AG04450 (cell line): ENCODE data around the gene RASGRP2. TPM values are rescaled to one million over a fixed set of nuclear protein-coding genes. Genes with fewer than 3 reads are reported as not detected.

Experiments used
- CTCF ChIA-PET: fragments of 300-600, 350-600 bp; formaldehyde crosslinking; extraction: SDS; loops from one replicate; lab custom pipeline; 2022; ENCODE audit warnings: antibody characterized with exemption, inconsistent platforms; lab: Charles Lee
- POLR2A ChIA-PET: fragments of 350-600 bp; formaldehyde crosslinking; extraction: SDS; loops from one replicate; lab custom pipeline; 2021; ENCODE audit warnings: antibody characterized with exemption, inconsistent platforms; lab: Yijun Ruan, JAX
- DNase-seq: peaks from one replicate; pipeline ENCODE4 v3.0.0-alpha.2; 2011; ENCODE audit warnings: low read depth, low spot score
- H3K27ac ChIP-seq: one replicate; pipeline ENCODE4 v1.5.1; 2012; ENCODE audit warnings: low read depth, low read length, control low read depth
- H3K27me3 ChIP-seq: one replicate; pipeline ENCODE4 v1.6.0; 2012; ENCODE audit warnings: low read length; ENCODE audit not compliant: control insufficient read depth, insufficient read depth
- H3K4me3 ChIP-seq: 2 replicates; pipeline ENCODE4 v1.5.1; 2011; ENCODE audit warnings: mild to moderate bottlenecking, low read depth, low read length, control low read depth
- H3K9me3 ChIP-seq: 2 replicates; pipeline ENCODE4 v1.5.1; 2012; ENCODE audit warnings: low read length; ENCODE audit not compliant: control insufficient read depth, insufficient read depth
- CTCF ChIP-seq: IDR thresholded peaks from 2 replicates; pipeline ENCODE4 v1.5.1; 2011; ENCODE audit warnings: low read depth, low read length, control low read depth, inconsistent platforms
- polyA plus RNA-seq: library from polyadenylated mRNA; depleted of rRNA; stranded (reverse); fragments of >200 nt; gene quantifications from 2 replicates; pipeline ENCODE4 v1.2.3, GENCODE V29; 2011

The RASGRP2 gene
- polyA plus RNA-seq, 1 experiment: 0.43 TPM

DNA sequence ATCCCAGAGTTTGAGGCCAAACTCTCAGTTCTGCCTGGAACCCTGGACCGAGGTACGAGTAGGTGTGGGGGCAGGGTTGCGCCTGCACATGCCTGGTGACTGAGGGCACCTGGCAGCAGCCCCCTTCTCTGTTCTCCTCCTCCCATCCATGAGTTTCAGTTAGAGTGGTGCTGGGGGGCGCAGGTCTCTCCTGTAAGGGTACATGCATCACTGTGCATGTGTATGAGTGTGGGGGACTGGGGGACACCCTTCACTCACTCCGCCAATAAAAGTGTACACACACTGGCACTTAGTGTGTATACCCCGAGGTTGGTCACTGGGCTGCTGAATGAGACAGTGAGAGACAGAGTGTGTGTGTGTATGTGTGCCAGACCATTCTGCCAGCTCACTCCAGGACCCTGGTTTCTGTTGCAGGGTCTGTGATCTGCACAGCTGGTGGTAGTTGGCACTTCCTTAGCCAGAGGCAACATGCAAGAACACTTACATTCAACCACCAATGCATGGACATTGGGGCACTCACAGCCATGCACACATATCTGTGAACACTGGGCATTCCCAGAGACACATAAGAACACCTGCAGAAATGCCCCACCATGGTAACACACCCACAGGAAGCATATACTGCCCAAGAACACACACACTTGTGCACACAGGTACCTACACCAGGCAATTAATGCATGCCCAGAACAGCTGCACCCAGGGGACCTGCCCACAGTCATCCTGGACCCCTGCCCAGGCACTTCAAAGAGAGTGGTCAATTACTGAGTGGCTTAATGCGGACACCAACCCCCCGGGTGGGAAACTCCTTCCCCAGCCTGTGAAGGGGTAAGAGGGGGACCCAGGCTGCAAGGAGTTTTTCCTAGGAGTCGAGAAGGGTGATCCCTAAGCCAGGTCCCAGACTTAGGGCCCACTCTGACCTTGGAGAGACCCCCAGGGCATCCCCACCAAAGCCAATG, 19.8 kb downstream of the RASGRP2 start:
- DNase-seq: no peak
- Histone ChIP-seq H3K27ac (no peak overlapping the region), H3K4me3 (no peak overlapping the region), H3K27me3 (peaks cover 33% of the 10 kb centered on the region), H3K9me3 (no peaks in the 10 kb centered on the region; the same call in 1 of the 2 replicates)
- ChIA-PET CTCF (no interaction called here), POLR2A (no interaction called here)
- no peak for TF ChIP-seq CTCF

DNA sequence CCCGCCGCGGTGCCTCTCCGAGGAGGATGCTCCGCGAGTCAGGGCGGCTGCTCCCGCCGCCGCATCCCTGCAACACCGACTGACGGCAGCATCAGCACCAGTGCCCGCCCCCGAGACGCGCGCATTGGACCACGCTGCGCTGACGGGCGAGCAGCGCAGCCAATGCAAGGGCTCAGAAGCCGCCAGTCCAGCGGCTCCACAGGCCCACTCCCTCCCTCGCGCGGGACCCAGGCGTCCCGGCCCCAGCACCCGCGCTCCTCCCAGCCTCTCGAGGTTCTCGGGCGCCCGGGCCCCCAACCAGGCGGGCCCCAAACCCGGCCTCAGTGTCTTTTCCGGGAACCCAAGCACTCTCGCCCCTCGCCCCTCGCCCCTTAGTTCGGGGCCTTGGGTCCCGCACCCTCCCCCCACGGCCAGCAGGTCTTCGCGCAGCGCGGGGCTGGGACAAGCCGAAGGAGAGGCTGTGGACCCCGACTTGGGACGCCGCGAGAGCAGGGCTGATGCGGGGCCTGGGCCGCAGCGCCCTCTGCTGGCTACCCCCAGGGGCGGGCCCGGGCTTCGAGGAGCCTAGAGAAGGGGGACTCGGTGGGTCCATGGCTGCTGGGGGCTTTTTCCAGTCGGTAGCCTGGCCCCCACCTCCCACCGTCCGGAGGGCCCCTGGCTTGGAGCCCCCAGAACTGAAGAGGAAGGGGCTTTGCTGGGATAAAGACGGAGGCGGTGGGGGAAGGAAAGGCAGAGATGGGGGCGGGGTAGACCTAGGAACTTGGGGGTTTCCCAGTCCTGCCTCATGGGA, 20.6 kb downstream of the RASGRP2 start, which contains the start of gene NRXN2:
TSS of gene NRXN2 (minus strand) at position 81 of the 790 bp plus-strand sequence. CDS start 9,498 bp downstream, outside the sequence.
- Histone ChIP-seq H3K9me3 (no peaks in the 10 kb centered on the region; the same call in 1 of the 2 replicates), H3K27ac (no peak within 1 kb of the TSS)

DNA sequence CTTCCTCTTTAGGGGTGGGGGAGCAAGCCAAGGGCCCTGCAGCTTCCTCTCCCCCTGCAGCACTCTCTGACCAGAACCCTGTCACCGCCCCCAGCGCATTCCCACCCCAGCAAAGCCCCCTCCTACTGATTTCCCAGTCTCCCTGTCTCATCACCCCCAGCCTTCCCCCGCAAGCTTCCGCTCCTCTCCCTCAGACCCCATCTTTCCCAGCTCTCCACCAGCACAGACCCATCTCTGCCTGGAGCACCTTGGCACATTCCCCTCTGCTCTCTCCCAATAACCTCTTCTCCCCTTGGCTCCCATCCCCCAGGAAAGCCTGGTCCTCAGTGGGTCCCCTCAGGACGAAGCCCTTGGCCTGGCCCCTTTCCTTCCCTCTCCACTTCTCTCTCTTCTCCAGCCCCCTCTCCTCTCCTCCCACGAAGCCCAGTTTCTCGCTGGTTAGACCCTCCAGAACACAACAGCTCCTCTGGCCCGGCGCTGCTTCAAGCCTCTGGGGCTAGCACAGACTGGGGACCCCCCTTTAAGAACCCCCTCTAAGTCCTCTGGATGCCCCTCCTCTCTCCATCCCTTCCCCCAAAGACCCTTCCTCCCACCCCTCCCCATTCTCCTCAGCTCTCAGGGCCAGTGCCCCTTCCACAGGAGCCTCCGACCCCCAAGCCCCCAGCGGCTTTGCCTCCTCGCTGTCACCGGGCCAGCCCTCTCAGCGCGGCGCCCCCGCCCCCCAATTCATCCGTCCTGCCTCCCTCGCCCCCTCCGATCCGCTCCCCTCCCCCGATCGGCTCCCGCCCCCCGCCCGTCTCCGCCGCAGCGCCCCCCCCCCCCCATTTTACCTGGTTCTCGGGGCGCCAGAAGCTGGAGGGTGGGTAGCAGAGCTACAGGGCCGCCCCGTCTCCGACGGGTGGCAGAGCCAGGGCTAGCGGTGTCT, 21.5 kb downstream of the RASGRP2 start:
- no peak overlapping the region for H3K4me3 ChIP-seq
- DNase-seq: no peak
- TF ChIP-seq CTCF: no peak
- H3K27ac ChIP-seq: no peak overlapping the region
- ChIA-PET POLR2A (interaction anchor here (0.7 kb wide), 1 partner anchor 367 kb away, joined by 6 read pairs; no protein-coding TSS in a partner anchor), CTCF (interaction anchor here (0.8 to 1.8 kb wide), 3 partner anchors 34 to 172 kb away, joined by 3 to 8 read pairs (median 4); no protein-coding TSS in a partner anchor)
- no peaks in the 10 kb centered on the region; the same call in 1 of the 2 replicates for H3K9me3 ChIP-seq
- peaks cover 45% of the 10 kb centered on the region for H3K27me3 ChIP-seq

More for the DNA sequence above, 20.6 kb downstream of the RASGRP2 start, which contains the start of gene NRXN2:
- peaks cover 36% of the 10 kb centered on the region for H3K27me3 ChIP-seq
- ChIA-PET POLR2A (no interaction called here), CTCF (interaction anchor here (1.8 kb wide), 1 partner anchor 35 kb away, joined by 8 read pairs; no protein-coding TSS in a partner anchor)
- TF ChIP-seq CTCF: peak; percentile 93
- H3K4me3 ChIP-seq: peak within 1 kb of the TSS; percentile 65
- peak; percentile 43 for DNase-seq

GRCh38 chr11:64721359-64721699, 22.6 kb downstream of the RASGRP2 start:
- no peak for TF ChIP-seq CTCF
- CTCF ChIA-PET: interaction anchor here (1.8 kb wide), 1 partner anchor 33 kb away, joined by 8 read pairs; no protein-coding TSS in a partner anchor
- Histone ChIP-seq H3K27me3 (peaks cover 51% of the 10 kb centered on the region), H3K4me3 (no peak overlapping the region), H3K9me3 (no peaks in the 10 kb centered on the region; the same call in 1 of the 2 replicates), H3K27ac (no peak overlapping the region)
- DNase-seq: no peak
- POLR2A ChIA-PET: no interaction called here
